Amniotic stem cell (primary cell): ENCODE results near the gene HUWE1.
"Not testable (repeated sequence)": the region's sequence is repeated elsewhere in the genome, so short reads cannot be mapped to it uniquely, and the experiment has no call there.

Experiments
- DNase-seq: peaks from one replicate; lab custom pipeline; 2025; lab: John Stamatoyannopoulos, UW

Gene HUWE1

DNA sequence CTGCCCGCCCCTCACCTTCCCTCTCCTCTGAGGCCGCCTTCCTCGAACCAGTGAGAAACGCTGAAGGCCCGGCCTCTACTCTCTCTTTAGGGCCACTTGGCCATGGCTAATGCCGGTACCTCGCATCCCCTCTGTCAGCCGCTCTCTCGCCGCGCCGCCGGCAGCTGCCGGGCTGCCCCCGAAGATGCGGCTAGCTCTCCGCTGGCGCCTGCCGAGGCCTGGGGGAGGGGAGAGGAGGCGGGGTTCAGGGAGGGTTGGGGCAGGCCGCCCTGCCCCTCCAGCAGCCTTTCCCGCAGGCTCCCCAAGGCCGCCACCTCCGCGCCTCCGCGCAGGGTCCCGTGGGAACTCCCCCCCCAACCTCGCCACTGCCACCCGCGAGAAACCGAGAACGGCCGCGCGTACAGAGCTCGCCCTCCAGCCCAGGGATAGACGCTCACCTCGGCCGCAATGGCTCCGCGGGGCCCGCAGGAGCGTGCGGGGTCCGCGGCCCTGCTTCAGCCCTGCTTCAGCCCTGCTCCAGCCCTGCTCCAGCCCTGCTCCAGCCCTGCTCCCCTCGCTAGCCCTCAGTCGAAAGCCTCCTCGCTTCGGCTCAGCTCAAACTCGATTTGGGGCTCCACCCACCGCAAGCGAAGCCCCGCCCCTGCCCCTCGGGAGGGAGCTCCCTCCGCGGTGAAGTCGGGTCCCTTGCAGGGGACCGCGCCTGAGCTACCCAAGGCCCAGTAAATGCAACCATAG, at the start of gene HUWE1:
TSS of gene HUWE1 (minus strand) at position 569 of the 735 bp plus-strand sequence. CDS start 32,612 bp downstream, outside the sequence.
- DNase-seq: peak; percentile 9

DNA sequence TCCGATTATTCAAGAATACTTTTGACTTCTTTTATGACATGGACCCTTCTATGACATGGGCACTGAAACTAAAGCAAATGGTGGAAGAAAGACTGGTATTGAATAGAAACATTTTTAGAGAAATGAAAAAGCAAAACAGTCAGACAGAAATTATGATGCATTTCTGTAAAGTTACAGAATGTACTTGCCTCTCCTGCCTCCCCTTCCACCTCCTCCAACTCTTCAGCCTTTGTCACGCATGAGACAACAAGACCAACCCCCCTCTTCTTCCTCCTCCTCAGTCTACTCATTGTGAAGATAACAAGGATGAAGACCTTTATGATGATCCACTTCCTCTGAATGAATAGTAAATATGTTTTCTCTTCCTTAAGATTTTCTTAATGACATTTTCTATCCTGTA, 46.3 kb upstream of the HUWE1 start:
- DNase-seq: no peak

DNA sequence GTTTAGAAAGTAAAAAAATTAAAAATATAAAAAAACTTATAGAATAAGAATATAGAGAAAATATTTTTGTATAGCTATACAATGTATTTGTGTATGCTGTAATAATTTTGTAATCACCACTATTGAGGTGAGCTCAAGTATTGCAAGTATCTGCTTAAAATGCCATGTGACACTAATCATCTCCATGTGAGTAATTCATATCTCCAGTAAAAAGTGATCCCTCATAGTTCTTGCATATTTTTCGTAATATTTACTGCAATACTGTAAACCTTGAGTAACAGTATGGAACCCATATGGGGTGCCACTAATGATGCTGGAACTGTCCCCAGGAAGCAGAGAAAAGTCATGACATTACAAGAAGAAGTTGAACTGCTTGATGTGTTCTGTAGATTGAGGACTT, 43.2 kb upstream of the HUWE1 start:
- no peak for DNase-seq

GRCh38 chrX:53728506-53728905, 42.0 kb upstream of the HUWE1 start:
- no peak for DNase-seq

DNA sequence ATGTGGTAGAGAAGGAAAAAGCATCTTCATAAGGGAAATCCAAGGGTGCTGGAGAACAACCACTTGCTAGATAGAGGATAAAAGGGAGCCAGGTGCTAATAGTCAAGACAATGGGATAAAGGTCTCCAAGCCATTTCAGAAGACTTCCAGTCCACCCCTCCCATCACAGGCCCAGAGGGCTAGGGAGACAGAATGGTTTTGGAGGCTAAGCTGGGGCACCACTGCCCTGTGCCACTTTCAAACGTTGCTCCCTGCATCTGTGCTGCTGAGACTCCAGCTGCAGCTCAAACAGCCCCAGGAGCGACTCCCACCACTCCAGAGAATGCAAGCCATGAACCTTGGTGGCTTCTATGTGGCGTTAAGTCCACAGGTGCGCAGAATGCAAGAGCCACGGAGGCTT, 38.4 kb upstream of the HUWE1 start:
- no peak for DNase-seq

DNA sequence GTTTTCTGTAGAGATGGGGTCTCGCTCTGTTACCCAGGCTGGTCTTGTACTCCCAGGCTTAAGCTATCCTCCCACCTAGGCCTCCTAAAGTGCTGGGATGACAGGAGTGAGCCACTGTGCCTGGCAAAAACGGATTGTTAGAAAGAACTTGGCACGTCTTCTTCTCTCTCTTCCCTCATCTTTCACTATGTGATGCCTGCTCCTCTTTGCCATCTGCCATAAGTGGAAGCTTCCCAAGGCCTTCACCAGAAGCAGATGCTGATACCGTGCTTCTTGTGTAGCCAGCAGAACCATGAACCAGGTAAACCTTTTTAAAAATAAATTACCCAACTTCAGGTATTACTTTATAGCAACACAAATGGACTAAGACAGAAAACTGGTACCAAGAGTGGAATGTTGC, 36.9 kb upstream of the HUWE1 start:
- no peak for DNase-seq

DNA sequence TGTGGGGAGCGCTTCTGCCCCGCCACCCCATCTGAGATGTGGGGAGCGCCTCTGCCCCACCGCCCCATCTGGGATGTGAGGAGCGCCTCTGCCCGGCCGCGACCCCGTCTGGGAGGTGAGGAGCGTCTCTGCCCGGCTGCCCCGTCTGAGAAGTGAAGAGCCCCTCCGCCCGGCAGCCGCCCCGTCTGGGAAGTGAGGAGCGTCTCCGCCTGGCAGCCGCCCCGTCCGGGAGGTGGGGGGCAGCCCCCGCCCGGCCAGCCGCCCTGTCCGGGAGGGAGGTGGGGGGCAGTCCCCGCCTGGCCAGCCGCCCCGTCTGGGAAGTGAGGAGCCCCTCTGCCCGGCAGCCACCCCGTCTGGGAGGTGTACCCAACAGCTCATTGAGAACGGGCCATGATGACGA, 35.1 kb upstream of the HUWE1 start:
- not testable (repeated sequence) for DNase-seq

- DNase-seq: not testable (repeated sequence)
Measured at GRCh38 chrX:53719666-53720065, 33.1 kb upstream of the HUWE1 start.

DNA sequence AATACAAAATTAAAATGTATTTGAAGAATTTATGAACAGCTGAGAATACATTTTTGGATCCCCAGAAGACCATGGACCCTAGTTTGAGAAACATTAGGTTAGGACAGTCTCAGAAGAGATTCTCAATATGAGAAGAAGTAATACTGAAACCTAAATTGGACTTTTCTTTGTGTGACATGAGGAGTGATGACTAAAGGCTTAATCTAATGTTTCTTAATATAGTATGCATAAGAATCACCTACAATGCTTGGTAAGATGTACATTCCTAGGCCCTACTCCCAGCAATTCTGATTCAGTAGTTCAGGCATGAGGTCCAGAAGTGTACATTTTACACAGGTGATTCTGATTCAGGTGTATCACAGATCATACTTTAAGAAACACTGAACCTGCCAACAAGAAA, 31.6 kb upstream of the HUWE1 start:
- no peak for DNase-seq

DNA sequence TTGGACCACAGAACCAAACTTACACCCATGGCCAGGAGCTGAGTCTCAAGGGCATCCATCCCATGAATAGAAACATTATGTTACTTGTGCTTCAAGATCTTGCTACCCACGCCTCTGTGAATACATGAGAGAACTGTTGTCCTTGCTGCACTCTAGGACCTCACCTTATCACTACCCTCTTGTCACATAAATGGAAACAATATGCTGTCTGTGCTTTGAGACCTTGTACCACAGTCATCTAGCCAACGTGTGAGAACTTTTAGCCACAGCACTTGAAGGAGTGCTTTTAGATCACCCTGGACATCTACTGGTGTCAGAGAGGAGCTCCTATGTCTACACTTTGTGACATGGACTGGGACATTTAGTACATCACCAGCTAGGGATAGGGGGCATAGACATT, 30.7 kb upstream of the HUWE1 start:
- DNase-seq: no peak

GRCh38 chrX:53716328-53717088, 30.0 kb upstream of the HUWE1 start:
- DNase-seq: no peak

- DNase-seq: no peak
Measured at GRCh38 chrX:53715346-53715924, 28.9 kb upstream of the HUWE1 start.

GRCh38 chrX:53714580-53715345, 28.2 kb upstream of the HUWE1 start:
- no peak for DNase-seq

GRCh38 chrX:53713987-53714579, 27.6 kb upstream of the HUWE1 start:
- no peak for DNase-seq

DNA sequence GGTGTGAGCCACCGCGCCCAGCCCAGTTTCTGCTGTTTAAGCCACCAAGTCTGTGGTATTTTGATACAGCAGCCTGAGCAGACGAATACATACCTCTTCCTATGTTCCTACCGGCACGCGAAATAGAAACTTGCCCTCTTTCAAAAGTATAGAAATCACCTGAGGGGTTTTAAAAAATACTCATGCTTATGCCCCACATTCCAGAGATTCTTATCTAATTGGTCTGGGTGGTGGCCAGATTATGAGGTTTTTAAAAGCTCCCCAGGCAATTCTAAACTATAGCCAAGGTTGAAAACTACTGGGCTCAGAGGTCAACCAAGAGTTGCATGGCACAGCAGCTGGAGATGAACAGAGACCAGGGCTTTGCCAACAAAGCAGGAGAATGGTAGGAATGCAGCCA, 24.9 kb upstream of the HUWE1 start:
- no peak for DNase-seq

GRCh38 chrX:53704854-53705253, 18.3 kb upstream of the HUWE1 start:
- DNase-seq: no peak

- DNase-seq: no peak
Measured at GRCh38 chrX:53704294-53704693, 17.8 kb upstream of the HUWE1 start.

DNA sequence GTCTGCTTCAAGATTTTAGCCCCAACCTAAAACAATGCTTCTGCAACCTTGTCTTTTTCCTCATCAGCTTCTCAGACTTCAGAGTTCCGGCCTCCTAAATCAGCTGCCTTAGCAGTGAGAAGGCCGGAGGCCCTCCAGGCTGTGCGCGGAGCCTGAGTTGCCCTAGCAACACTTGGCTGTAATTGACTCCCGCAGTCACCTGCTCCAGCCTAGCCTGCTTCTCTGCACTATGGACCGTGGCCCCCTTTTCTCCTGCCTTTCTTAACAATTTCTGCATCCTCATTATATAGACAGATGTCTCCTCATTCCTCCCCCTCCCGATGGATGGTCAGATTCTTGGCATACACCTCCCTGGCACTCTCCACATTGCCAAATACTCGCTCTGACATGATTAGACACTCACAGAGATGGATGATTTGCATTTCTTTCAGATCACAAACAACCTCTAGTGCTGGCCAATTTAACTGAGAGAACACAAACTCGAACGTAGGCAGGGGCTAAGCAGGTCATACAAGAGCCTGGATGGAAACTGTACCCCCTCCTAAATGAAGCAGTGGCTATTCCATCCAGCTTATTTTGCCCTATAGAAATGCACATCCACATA, 9.5 kb upstream of the HUWE1 start:
- no peak for DNase-seq

DNA sequence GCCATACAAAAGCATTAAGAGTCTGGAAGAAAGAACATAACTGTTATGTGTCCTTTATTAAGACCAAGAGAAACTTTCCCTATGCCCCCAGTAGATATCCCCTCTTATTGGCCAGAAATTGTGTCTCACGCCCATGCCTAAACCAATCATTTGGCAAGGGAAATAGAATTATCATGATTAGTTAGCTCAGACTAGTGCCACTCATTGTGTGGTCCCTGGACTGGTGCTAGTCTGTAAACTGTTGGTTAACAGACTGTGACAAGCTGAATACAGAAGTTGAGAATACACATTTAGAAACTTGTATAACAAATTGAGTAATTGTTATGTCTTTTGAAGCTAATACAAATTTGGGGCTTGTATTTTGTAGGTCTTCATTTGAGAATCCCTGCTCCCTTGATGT, 8.1 kb upstream of the HUWE1 start:
- no peak for DNase-seq

GRCh38 chrX:53688300-53688699, 1.8 kb upstream of the HUWE1 start:
- no peak for DNase-seq

DNA sequence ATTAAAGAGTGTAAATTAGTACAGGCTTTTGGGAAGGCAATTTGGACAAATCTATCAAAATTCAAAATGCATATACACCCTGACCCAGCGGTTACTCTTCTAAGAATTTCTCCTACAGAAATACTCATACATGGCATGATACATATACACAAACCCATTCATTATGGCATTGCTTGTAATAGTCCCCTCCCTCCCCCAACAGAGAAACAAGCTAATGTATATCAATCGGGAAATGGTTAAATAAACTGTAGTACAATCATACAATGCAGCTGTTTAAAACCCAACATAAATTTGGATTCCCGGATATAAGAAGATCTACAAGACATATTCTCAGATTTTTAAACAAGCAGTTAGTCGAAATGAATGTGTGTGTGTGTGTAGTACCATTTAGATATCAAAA, 808 bp downstream of the HUWE1 start:
- no peak for DNase-seq
